Upper lobe of left lung (tissue), 4 donors: ENCODE measurements around the gene ACTR5.

Experiments used
- EP300 ChIP-seq, 4 donors: sonication (generic); formaldehyde crosslinking; IDR thresholded peaks; one replicate each; pipeline ENCODE4 v1.5.1; 2017; ENCODE audit warnings: antibody characterized with exemption in 4 of 4, control low read depth in 2 of 4
- TF ChIP-seq, protein P1 (sequence below), 6 experiments: fragments of 450-650 bp in 4 of 6; fragments of 200-600 bp in 2 of 6; sonication (generic) in 2 of 6; IDR thresholded peaks; one replicate each; pipeline ENCODE4 v1.5.1; 2016 to 2019; ENCODE audit warnings: antibody characterized with exemption in 6 of 6

DNA sequence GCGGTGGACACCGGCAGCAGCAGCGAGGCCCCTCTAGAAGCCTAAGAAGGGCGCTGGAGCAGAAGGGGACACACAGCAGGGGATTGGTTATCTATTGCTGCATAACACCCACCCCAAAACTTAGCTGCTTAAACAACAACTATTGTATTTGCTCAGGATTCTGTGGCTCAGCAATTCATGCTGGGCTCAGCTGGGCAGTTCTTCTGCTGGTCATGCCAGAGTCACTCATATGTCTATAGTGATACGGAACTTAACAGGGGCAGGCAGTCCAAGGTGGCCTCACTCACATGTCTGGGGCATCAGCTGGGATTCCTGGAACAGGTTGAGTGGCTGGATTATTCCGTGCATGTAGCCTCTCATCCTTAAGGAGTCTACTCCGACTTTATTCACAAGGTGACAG lies 39.6 kb downstream of the ACTR5 start:
- no peak for TF ChIP-seq EP300 (IDR thresholded peaks at IDR 0.05)
- TF ChIP-seq, protein P1, sequence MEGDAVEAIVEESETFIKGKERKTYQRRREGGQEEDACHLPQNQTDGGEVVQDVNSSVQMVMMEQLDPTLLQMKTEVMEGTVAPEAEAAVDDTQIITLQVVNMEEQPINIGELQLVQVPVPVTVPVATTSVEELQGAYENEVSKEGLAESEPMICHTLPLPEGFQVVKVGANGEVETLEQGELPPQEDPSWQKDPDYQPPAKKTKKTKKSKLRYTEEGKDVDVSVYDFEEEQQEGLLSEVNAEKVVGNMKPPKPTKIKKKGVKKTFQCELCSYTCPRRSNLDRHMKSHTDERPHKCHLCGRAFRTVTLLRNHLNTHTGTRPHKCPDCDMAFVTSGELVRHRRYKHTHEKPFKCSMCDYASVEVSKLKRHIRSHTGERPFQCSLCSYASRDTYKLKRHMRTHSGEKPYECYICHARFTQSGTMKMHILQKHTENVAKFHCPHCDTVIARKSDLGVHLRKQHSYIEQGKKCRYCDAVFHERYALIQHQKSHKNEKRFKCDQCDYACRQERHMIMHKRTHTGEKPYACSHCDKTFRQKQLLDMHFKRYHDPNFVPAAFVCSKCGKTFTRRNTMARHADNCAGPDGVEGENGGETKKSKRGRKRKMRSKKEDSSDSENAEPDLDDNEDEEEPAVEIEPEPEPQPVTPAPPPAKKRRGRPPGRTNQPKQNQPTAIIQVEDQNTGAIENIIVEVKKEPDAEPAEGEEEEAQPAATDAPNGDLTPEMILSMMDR (IDR thresholded peaks at IDR 0.05), result no peak
